Activated gamma-delta T cell treated with Interleukin-2 at 50 U/mL for 16 hours (primary cell): ENCODE data around the gene OLFML1.

Experiments
- DNase-seq: peaks from one replicate; pipeline ENCODE4 v3.0.0-alpha.2; 2020

OLFML1 gene

DNA sequence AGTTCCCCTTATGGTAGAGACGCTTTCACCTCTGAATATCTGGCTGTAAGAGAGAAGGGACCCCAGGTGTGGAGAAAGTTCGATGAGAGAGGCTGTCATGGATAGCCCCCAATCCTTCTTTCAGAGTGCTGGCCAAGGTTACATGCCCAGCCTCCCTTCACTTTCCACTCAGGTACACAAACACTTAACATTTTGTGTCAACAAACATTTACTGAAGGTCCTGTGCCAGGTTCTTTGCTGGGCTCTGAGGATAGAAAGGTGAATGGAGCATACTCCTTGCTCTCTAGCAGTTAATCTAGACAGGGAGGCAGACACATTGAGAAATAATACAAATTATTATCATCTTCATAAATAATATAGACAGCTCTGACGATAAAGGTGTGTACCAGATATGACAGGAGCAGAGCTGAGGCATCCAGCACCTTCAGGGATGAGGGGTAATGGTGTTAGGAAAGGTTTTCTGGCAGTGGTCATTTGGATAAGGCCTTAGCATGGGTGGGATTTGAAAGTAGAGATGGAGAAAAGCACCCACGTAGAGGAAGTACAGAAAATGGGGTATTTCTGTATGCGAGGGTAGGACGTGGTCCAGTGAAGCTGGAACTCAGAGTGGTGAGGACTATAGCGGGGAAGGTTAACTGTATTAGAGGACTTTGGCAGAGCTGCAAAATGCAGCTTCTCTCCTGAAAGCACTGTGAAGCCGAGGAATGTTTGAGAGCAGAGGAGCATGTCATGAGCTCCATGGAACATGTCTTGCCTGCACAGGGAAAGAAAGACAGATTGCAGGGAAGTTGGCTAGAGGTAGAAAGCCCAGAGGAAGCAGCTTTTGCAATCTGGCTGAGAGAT lies 48.1 kb downstream of the OLFML1 start:
- DNase-seq, result no peak

DNA sequence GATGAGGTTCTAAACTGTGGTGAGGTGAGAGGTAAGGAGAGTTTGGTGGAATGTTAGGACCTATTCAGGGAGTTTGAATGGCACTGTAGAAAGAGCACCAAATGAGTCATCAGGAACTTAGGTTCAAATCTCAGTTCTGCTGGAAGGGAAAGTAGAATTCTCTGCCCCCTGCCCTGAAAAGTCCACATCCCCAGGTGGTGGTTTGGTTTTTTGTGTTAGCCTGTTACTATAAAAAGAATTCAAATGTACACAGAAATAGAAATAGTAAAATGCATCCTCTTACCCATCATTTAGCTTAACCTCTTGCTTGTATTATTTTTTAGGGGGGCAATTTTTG lies 48.7 kb downstream of the OLFML1 start:
- no peak for DNase-seq

DNA sequence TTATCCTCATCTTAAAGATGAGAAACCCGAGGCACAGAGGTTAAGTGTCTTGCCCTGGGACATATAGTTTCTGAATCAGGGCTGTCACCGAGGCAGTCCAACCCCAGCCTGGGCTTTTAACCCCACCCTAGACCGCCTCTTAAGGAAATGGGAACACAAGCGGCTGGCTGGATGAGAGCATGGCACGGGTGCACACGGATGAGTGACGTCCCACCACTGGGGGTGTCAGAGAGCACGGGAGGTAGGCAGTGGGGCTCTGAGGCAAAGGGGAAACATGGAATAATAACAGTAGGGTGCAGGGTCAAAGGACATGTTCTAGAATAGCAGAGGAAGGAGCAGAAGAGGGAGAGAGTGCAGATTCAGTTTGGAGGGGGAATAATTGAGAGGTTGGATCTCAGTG lies 50.8 kb downstream of the OLFML1 start:
- no peak for DNase-seq

DNA sequence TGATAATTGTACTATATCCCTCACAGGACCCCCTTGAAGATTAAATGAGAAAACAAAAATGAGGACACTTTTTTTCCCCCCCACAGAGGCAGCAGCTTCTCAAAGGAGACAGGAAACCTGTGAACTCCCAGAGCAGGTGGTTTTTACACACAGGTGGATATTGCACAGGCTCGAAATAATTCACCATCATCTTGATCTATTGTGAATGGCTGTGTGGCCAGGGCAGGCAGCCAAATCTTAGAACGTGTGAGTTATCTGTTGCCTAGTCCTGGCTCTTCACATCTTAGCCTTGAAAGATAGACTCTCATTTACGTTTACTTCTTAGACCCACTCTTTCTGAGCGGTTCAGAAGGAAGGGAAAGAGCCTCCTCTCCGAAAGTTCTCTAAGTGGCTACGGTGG lies 52.0 kb downstream of the OLFML1 start:
- no peak for DNase-seq

DNA sequence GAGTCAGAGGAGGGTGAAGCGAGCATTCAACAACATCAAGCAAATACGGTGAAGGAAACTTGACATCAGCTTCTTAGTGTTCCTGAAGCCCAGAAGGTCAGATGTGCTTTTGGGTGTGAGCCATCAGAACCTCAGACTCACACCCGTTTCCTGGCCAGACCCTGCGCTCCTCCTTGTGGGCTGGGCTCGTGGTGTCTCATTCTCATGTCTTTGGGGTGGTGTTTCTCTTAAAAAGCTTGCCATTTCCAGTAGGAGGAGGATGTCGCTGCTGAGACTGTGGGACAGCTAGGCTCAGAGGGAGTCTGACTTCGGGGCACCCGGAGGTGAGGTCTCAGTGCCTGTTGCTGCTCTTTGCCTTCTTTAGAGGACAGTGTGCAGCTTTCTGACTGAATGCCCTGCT lies 52.7 kb downstream of the OLFML1 start:
- no peak for DNase-seq

DNA sequence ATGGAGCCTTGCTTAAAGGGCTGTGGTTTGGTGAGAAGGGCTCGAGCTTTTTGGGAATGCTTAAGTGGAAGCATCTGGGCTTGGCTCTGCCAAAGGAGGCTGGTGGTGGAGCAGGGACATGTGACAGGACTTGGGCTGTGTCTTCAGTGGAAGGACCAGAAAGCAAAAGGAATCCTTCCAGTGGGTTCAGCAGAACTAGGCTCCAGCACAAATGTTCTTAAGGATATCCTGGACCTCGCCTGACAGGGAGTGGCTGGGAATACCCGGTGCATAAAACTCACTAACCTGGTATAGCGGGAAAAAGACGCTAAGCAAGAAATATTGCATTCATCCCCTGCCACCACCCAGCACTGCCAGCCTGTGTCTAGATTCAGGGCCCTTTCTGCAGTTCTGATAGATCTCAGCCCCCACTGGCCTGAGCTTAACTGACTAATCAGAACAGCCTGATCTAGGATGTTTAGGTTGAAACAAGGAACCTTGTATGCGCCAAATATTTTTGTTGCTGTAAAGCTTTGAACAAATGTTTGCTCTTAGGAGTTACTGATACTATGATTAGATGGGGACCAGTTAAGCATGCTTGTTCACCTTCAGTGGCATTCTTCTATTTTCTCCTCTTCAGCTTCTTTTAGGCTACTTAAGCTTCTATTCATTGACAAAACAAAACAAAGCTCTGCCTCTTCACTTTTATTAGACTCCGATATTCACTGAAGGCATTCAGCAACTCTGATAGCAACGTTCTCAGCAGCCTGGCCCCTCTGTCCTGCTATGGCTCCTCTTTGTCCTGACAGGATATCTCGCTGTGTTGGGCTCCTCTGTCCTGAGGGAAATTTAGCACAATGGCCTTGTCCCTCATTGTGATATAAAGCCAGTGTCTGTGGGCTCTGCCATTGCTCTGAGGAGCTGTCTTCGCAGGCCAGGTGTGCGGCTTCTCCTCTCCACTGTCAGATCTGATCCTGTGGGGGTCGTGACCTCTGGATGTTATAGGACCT lies 53.5 kb downstream of the OLFML1 start:
- no peak for DNase-seq

DNA sequence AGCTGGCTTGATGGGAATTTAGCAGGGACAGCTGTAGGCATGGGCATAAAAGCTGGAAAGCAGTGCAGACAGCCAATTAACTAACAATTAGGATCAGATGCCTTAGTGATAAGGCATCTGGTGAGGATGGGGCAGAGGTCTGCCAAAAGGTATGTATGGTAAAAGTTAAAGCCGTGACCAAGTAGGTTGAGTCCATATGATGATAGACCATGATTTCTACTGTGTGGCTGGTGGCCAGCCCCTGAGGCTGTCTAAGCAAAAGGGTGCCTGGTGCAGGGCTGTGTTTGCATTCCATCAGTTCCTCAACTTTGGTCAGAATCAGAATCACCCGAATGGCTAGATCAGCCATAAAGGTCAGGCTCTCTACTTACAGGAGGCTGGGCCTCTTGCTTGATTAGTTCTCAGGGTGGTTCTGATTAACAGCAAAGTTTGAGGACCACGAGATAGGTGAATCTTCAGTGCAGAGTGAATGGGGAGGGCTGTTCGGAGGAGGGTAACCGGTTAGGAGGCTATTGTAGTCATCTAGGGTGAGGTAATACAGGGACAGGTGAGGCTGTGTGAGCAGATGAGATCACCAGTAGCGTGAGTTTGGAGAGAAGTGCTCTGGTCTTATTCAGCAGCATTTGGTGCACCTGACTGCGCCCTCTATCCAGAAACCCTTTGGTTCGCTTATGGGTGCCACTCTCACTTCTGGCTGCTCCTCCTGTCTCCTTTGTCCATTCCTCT lies 55.7 kb downstream of the OLFML1 start:
- no peak for DNase-seq

DNA sequence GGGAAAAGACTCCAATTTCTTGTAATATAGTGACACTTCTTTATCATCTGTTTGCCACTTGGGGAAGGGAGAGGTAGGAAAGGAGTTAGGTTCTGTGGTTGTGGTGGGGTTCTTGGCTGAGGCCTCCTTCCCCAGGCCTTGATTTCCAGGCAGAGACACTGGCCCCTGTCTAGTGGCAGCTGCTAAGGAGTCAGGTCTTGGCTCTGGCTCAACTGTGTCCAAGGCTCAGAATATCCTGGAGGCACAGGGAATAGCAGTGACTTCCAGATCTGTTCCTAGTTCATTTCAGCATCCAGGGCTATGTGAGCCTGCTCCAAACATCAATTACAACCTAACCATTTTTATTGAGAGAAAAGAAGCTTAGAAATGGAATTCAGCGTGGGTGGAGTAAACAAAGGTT lies 58.0 kb downstream of the OLFML1 start:
- no peak for DNase-seq

DNA sequence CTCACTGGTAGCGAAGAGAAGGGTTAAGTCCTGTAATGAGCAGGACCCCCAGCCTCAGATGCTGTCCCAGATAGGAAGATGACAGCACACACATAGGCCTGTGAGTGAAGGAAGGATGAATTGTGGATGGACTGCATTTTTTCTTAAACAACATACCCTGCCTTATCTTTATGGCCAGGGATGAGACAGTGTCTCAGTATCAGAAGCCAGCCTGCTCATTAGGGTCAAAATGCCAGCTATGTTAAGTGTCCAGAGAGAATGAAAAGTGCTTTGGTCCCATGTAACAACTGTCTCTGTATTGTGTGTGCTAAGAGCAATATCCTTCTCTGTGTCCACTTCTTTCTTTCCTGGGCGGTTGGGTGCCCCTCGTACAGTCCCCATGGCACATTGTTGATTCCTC lies 58.7 kb downstream of the OLFML1 start:
- no peak for DNase-seq

DNA sequence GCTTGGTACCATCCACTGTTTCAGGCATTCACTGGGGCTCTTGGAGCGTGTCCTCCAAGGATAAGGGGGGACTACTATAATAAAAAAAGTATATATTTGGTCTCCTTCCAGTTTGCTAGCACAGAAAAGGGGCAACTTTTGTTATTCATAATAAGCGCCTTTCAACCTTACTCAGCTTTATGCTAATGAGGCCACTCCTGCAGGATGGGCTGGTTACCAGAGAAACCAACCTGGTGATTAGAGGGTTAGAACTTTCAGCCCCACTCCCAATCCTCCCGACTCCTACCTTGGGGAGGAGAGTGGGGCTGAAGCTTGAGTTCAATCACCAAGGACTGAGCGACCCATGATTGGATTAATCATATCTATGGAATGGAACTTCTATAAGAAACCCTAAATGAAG lies 60.3 kb downstream of the OLFML1 start:
- DNase-seq, result no peak

DNA sequence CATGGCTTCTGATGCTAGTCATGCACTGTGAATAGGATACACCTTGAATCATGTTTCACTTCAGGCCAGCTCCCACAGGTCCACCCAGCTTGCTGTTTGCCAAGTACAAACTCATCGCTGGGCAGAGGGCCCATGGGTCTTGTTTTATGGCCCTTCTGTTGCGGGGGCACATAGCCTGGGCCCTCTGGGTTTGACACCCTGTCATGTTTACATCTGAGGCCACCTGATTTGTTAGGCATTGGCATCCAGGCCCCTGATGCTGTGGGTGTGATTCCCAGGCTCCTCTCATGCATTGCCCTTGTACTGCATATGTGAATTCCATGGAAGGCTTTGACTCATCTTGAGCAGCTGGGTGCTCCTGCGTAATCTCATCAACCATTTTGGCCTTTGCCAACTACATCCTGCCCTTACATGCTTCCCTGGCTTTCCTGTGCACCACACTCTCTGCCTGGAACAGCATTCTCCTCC lies 61.1 kb downstream of the OLFML1 start:
- no peak for DNase-seq

DNA sequence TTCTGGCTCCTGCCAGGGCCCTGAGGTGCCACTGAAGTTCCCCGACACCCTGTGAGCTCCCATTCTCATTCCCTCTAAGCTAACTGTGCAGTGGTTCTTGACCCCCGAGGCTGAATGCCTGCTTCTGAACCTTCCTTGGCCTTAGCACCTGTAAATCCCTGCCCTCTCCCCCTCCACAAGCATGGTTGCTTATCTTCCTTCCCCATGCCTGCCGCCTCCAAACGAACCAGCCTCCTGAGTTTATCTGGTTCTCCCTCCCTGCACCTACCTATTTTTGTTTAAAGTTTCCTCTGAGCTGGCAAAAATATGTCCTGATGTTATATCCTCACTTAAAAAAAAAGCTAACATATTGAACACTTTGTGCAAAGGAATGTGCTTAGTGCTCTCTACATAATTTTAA lies 62.4 kb downstream of the OLFML1 start:
- DNase-seq, result no peak

DNA sequence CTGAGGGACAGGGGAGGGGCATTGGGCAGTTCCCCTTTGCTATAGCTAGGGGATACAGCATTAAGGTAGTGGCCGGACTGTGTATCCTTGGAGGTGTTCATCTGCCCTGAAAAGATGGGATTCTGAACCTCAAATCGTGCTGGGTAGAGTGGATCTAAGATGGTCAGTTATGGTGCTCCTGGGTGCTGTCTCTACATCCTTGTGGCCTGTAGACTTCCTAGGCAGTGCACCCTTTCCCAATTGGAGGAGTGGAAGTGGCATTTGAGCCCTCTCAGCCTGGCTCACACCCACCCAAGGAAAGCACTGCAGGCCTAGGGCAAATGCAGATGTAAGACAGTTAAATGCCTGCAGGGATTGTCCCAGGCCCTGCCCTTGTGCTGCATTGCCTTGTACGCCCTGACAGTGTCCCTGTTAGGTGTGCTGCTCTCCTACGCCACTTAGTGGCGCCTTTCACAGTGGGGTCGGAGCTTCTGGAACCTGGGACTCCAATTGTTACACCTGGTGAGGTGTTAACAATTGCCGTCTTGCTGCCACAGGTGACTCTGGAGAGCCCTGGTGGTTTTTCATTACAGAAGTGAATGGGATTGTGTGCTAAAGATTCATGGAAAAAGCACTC lies 63.5 kb downstream of the OLFML1 start:
- no peak for DNase-seq

DNA sequence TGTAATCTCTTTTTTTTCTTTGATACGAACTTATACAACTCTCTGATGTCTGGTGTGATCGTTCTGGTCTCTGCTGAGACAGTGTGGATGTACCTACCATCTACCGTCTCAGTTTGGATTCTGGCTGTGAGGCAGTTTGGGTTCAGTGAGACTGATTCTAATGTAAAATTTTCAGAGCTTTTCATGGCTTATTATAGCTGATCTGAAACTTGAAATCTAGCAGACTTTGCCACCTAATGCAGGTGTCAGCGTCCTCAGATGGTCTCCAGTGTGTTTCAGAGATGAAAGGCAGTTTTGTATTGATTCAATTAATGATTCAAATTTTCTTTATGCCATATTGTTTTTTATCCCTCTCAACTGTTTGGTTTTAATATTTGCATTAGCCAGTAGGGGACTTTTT lies 64.4 kb downstream of the OLFML1 start:
- DNase-seq, result no peak

DNA sequence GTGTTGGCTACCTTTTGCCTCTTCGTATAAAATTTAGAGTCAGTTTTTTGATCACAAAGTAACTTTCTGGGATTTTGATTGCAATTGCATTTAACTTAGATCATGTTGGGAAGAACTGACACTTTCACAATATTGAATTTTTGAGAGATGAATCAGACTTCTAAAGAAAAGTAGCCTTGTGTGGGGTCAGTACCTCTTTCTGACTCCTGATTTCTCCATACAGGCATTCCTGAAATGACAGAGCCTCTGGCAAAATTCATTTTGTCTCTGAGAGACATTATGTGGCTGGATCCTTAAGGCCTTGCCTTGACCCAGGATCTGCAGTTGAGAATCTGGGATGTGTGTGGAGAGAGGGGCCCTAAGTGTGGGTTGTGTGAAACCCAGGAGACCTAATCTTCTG lies 66.3 kb downstream of the OLFML1 start:
- DNase-seq, result no peak

DNA sequence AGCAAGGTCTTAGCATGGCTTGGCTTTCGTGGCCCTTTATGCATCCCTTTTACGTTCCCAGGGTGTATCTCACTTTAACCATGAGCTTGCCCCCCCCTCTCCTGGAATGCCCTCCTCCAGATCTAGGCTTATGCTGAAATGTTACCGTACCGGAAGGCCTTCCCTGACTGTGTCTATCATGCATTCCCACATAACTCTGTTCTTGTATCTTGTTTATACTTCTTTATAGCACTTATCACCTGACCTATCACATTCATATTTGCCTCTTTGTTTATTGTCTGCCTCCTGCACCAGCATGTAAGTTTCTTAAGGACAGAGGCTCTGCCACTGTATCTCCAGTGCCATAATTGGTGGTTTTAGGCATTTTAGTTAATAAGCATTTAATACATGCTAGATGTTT lies 67.4 kb downstream of the OLFML1 start:
- no peak for DNase-seq

DNA sequence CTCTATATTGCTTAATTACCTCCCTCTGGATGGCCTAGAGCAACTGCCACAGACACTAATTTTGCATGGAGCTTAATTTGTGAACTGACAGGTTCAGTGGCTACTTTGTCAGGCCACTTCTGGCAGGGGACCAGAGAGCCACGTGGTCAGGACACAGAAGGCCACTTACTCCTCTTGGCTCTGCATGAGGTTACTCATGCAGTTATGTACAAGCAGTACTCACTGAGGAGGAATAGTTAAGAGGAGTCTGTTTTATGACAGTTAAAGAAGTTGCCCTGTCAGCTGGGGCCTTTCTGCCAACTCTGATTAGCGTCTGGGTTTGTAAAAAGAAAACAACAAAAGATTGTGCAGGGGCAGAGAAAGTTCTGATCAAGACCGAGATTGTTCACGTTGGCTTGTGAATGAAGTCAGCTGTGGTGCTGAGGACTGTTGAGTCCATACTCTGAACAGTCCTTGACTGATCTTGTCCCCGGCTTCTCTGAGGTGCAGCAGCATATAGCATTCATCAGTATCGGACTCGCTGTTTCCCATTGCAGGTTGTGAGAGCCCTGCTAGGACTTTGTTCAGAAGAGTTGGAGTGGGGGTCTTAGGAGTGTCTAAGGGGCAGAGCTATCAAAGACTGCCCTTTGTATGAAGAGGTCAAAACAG lies 69.9 kb downstream of the OLFML1 start:
- no peak for DNase-seq

DNA sequence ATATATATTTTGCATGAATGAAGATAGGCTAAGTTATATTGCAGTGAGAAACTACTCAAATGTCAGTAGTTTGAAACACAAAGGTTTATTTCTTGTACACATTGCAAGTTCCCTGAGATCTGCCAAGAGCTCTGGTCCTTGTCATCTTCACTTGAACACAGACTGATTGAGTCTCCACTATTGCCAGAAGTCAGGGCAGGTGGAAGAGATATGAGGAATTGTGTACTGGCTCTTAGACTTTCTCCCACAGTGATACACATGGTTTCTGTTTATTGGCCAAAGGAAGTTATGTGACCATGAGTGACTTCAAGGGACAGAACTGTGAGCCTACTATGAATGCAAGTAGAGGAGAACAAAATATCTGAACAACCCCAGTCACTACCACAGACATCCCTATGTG lies 72.7 kb downstream of the OLFML1 start:
- no peak for DNase-seq

DNA sequence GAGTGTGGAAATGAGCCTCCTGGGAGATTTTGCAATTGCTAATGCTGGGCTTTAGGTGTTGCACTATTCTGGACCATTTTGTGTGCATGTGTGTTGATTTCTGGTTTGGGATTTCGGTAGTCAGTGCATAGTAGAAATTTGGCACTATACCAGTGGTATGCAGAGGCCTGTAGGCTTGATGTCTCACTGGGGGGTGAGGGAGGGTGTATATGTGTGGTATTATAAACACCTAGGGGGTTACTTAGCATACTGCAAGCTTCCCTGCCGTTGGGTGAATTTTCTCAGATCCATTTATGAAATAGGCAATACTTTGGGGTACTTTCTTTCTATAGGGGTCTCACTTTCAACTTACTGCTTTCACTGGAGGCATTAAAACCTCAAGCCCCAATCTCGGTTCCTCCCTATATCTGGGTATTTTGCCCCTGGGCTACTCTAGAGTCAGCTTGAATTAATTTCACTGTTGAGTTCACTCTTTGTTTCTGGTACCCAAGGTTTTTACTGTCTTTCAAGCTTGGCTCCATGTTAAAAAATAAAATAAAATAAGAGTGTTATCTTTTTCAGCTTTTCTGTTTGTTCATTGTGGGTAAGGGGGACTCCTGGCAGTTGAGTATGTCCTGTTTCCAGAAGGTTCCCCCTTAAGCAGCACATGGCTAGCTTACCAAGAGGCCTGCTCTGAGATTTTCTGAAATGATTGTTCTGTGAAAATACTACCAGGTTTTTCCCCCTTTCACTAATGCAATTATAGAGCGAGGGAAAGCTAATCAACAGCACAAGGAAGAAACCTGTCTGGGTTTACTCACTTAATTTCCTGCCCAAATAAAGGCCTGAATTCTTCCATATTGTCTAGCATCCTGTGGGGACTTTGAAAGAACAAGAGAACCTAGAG lies 74.3 kb downstream of the OLFML1 start:
- no peak for DNase-seq
